Activated naive CD8-positive, alpha-beta T cell treated with anti-CD3 and anti-CD28 coated beads for 36 hours (primary cell): Measurements from ENCODE around the gene UTS2. TPM values are rescaled to one million over a fixed set of nuclear protein-coding genes. Genes with fewer than 3 reads are reported as not detected.
A peak's percentile ranks its signal among the peaks of the same experiment; 100 is the strongest.

ENCODE experiments used
- DNase-seq: peaks from one replicate; pipeline ENCODE4 v3.0.0; 2021
- H3K27ac Mint-ChIP-seq: one replicate; pipeline ENCODE4 v1.8.0; 2022; ENCODE audit warnings: mild to moderate bottlenecking, moderate library complexity, mixed read lengths
- H3K27me3 Mint-ChIP-seq: one replicate; pipeline ENCODE4 v1.8.0; 2022; ENCODE audit warnings: mild to moderate bottlenecking, mixed read lengths
- H3K36me3 Mint-ChIP-seq: one replicate; pipeline ENCODE4 v1.8.0; 2021; ENCODE audit warnings: mild to moderate bottlenecking, mixed read lengths
- H3K4me1 Mint-ChIP-seq: one replicate; pipeline ENCODE4 v1.8.0; 2021; ENCODE audit warnings: mixed read lengths
- H3K4me3 Mint-ChIP-seq: one replicate; pipeline ENCODE4 v1.8.0; 2022; ENCODE audit warnings: mild to moderate bottlenecking, moderate library complexity, mixed read lengths
- H3K9me3 Mint-ChIP-seq: one replicate; pipeline ENCODE4 v1.8.0; 2022; ENCODE audit warnings: mixed read lengths
- total RNA-seq, 2 experiments: library from RNA; stranded (reverse); gene quantifications; one replicate each; pipeline ENCODE4 v1.2.3, GENCODE V29; 2021

UTS2 gene
- total RNA-seq, 2 experiments from 2014 or later = 0.19 to 0.74 TPM

- Mint-ChIP-seq H3K36me3 (no peaks in the 10 kb centered on the region), H3K27me3 (peaks cover 9% of the 10 kb centered on the region), H3K9me3 (no peaks in the 10 kb centered on the region), H3K4me1 (no peaks in the 10 kb centered on the region), H3K27ac (no peak overlapping the region), H3K4me3 (no peak overlapping the region)
- DNase-seq = no peak
Observed at GRCh38 chr1:7850786-7851185, 2.1 kb downstream of the UTS2 start.

DNA sequence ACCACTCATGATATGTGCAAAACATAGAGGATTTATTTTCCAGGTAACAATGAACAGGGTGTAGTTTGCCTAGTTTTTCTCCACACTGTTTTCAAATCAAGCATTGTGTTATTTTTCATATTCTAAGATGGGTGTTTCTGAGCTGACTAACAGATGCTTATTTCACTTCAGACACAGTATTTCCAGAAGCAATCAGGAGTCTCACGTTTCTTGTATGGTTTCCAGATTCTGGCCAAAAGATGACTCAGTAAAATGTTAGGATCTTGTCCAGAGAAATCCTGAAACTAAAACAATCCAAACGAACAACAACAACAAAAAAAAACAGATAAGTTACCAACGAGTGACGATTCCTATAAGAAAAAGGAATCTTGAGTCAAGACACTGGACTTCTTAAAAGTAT lies 5.3 kb downstream of the UTS2 start:
- Mint-ChIP-seq H3K27ac (no peak overlapping the region), H3K4me1 (no peaks in the 10 kb centered on the region), H3K27me3 (no peaks in the 10 kb centered on the region), H3K4me3 (no peak overlapping the region), H3K9me3 (no peaks in the 10 kb centered on the region), H3K36me3 (peaks cover 3% of the 10 kb centered on the region)
- DNase-seq = no peak

- Mint-ChIP-seq H3K36me3 (peaks cover 3% of the 10 kb centered on the region), H3K27ac (no peak overlapping the region), H3K4me1 (no peaks in the 10 kb centered on the region), H3K4me3 (no peak overlapping the region), H3K27me3 (no peaks in the 10 kb centered on the region), H3K9me3 (no peaks in the 10 kb centered on the region)
- no peak for DNase-seq
Observed at GRCh38 chr1:7846656-7847055, 6.2 kb downstream of the UTS2 start.

DNA sequence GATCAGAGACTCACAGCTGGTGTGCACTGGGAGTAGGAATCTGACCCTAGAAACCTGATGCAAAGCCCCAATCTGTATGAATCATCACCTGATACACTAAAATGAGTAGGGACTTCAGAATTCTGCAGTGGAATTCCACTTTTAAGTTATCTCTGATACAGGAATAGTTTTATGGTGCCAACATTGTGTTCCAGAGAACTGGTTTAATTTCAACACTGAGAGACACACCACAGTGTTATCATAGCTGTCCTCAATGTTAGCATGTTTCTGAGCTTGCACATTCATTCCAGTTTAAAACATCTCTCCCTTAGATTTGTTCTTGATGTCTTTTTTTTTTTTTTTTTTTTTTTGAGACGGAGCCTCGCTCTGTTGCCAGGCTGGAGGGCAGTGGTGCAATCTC lies 7.1 kb downstream of the UTS2 start:
- Mint-ChIP-seq H3K4me1 (no peaks in the 10 kb centered on the region), H3K27me3 (no peaks in the 10 kb centered on the region), H3K4me3 (no peak overlapping the region), H3K27ac (no peak overlapping the region), H3K9me3 (no peaks in the 10 kb centered on the region), H3K36me3 (peaks cover 5% of the 10 kb centered on the region)
- no peak for DNase-seq

GRCh38 chr1:7842517-7842916 lies 10.3 kb downstream of the UTS2 start:
- Mint-ChIP-seq H3K27me3 (no peaks in the 10 kb centered on the region), H3K36me3 (peaks cover 33% of the 10 kb centered on the region), H3K4me3 (no peak overlapping the region), H3K4me1 (no peaks in the 10 kb centered on the region), H3K9me3 (peaks cover 18% of the 10 kb centered on the region), H3K27ac (no peak overlapping the region)
- DNase-seq = no peak

GRCh38 chr1:7839526-7839925 lies 13.3 kb downstream of the UTS2 start:
- Mint-ChIP-seq H3K4me3 (no peak overlapping the region), H3K27me3 (no peaks in the 10 kb centered on the region), H3K27ac (no peak overlapping the region), H3K9me3 (peaks cover 19% of the 10 kb centered on the region), H3K4me1 (no peaks in the 10 kb centered on the region), H3K36me3 (peaks cover 45% of the 10 kb centered on the region)
- DNase-seq = no peak

GRCh38 chr1:7838714-7839113 lies 14.2 kb downstream of the UTS2 start:
- H3K9me3 Mint-ChIP-seq = peaks cover 19% of the 10 kb centered on the region
- no peak overlapping the region for H3K4me3 Mint-ChIP-seq
- H3K4me1 Mint-ChIP-seq = no peaks in the 10 kb centered on the region
- DNase-seq = no peak
- no peaks in the 10 kb centered on the region for H3K27me3 Mint-ChIP-seq
- H3K36me3 Mint-ChIP-seq = peaks cover 49% of the 10 kb centered on the region
- H3K27ac Mint-ChIP-seq = no peak overlapping the region

DNA sequence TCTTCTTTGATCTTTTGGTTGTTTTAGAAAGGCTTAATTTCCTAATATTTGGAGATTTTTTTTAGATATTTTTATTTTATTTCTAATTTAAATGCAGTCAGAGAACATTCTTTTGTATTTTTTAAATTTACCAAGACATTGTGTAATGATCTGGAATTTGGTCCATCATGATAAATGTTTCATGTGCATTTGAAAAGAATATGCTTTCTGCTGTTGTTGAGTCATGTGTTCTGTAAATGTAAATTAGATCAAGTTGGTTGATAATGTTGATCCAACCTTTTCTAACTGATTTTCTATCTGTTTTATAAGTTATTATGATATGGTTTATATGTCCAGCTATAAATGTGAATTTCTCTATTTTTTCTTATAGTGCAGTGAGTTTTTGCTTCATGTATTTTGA lies 19.8 kb downstream of the UTS2 start:
- Mint-ChIP-seq H3K27me3 (no peaks in the 10 kb centered on the region), H3K4me3 (no peak overlapping the region), H3K27ac (no peak overlapping the region), H3K4me1 (peaks cover 9% of the 10 kb centered on the region), H3K36me3 (peaks cover 22% of the 10 kb centered on the region), H3K9me3 (peaks cover 1% of the 10 kb centered on the region)
- DNase-seq = no peak

DNA sequence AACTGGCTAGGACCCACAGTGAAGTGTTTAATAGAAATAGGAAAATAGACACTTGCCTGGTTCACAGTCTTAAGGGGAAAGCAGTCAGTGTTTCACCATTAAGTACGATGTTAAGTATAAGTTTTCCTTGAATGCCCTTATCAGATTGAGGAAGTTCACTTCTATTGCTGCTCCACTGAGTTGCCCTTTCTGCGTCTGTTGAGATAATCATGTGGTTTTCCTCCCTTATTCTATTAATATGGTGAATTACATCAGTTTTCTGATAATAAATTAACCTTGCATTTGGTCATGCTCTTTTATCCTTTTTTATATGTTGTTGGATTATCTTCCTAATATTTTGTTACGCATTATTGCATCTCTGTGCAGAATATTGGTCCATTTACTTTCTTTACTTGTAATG lies 21.4 kb downstream of the UTS2 start:
- no peaks in the 10 kb centered on the region for H3K27me3 Mint-ChIP-seq
- no peak overlapping the region for H3K27ac Mint-ChIP-seq
- peaks cover 9% of the 10 kb centered on the region for H3K4me1 Mint-ChIP-seq
- DNase-seq = no peak
- H3K9me3 Mint-ChIP-seq = no peaks in the 10 kb centered on the region
- peaks cover 19% of the 10 kb centered on the region for H3K36me3 Mint-ChIP-seq
- no peak overlapping the region for H3K4me3 Mint-ChIP-seq

GRCh38 chr1:7827126-7827955 lies 25.5 kb downstream of the UTS2 start:
- H3K36me3 Mint-ChIP-seq = peaks cover 14% of the 10 kb centered on the region
- H3K27me3 Mint-ChIP-seq = no peaks in the 10 kb centered on the region
- H3K4me3 Mint-ChIP-seq = peak overlapping the region; percentile 85
- H3K27ac Mint-ChIP-seq = peak overlapping the region; percentile 84
- H3K4me1 Mint-ChIP-seq = peaks cover 13% of the 10 kb centered on the region
- DNase-seq = peak; percentile 24
- H3K9me3 Mint-ChIP-seq = no peaks in the 10 kb centered on the region

GRCh38 chr1:7826363-7826762 lies 26.5 kb downstream of the UTS2 start:
- H3K36me3 Mint-ChIP-seq = peaks cover 14% of the 10 kb centered on the region
- H3K27me3 Mint-ChIP-seq = no peaks in the 10 kb centered on the region
- peaks cover 13% of the 10 kb centered on the region for H3K4me1 Mint-ChIP-seq
- peak overlapping the region; percentile 85 for H3K4me3 Mint-ChIP-seq
- no peak for DNase-seq
- H3K27ac Mint-ChIP-seq = no peak overlapping the region
- no peaks in the 10 kb centered on the region for H3K9me3 Mint-ChIP-seq

DNA sequence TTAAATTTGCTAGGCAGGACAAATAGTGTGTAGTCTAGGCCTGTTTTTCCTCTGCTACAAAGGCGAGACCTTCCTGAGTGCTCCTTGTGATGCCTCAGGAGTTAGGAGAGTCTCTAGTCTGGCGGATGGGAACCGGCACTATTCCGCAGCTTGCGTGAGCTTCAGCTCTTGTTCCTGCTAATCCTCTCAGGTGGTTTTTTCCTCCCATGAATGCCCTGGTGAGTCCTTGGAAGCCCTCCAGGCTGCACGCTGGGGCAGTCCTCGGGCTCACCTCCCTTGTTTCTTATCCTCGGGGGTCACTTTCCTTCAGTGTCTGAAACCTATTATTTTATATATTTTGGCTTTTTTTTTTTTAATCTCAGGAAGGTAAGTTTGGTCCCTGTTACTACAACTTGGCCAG lies 28.2 kb downstream of the UTS2 start:
- DNase-seq = no peak
- H3K9me3 Mint-ChIP-seq = no peaks in the 10 kb centered on the region
- H3K36me3 Mint-ChIP-seq = peaks cover 18% of the 10 kb centered on the region
- H3K27me3 Mint-ChIP-seq = no peaks in the 10 kb centered on the region
- peaks cover 9% of the 10 kb centered on the region for H3K4me1 Mint-ChIP-seq
- H3K27ac Mint-ChIP-seq = no peak overlapping the region
- no peak overlapping the region for H3K4me3 Mint-ChIP-seq

- no peaks in the 10 kb centered on the region for H3K27me3 Mint-ChIP-seq
- H3K4me3 Mint-ChIP-seq = no peak overlapping the region
- no peak overlapping the region for H3K27ac Mint-ChIP-seq
- peaks cover 5% of the 10 kb centered on the region for H3K4me1 Mint-ChIP-seq
- DNase-seq = no peak
- no peaks in the 10 kb centered on the region for H3K9me3 Mint-ChIP-seq
- peaks cover 9% of the 10 kb centered on the region for H3K36me3 Mint-ChIP-seq
Observed at GRCh38 chr1:7821282-7821681, 31.6 kb downstream of the UTS2 start.

DNA sequence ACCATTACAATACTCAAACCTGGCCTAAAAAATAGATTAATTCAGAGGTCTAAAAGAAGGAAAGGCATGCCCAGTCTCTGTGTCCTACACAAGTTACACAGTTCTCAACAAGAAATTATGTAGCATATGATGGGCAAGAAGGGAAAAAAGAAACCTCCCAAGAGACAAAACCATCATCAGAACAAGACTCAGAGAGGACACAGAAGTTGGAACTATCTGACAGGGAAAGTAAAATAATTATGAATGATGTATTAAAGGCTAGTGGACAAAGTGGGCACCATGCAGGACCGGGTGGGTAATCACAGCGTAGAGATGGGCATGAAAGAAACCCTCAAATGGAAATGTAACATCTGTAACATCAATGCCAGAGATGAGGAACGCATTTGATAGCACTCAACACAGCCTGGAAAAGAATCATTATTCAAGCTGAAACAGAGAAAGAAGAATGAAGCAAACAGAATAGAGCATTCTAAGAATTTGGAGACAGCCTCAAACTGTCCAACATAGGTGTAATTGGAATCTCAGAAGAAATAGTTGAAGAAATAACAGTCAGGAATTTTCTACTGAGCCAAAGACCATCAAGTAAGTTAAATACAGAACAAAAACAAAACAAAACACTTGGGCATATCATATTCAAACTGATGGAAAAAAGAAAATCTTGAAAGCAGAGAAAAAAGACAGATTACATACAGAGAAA lies 39.0 kb downstream of the UTS2 start:
- H3K36me3 Mint-ChIP-seq = peaks cover 37% of the 10 kb centered on the region
- no peaks in the 10 kb centered on the region for H3K4me1 Mint-ChIP-seq
- no peaks in the 10 kb centered on the region for H3K27me3 Mint-ChIP-seq
- DNase-seq = no peak
- no peak overlapping the region for H3K27ac Mint-ChIP-seq
- no peak overlapping the region for H3K4me3 Mint-ChIP-seq
- H3K9me3 Mint-ChIP-seq = peaks cover 16% of the 10 kb centered on the region

DNA sequence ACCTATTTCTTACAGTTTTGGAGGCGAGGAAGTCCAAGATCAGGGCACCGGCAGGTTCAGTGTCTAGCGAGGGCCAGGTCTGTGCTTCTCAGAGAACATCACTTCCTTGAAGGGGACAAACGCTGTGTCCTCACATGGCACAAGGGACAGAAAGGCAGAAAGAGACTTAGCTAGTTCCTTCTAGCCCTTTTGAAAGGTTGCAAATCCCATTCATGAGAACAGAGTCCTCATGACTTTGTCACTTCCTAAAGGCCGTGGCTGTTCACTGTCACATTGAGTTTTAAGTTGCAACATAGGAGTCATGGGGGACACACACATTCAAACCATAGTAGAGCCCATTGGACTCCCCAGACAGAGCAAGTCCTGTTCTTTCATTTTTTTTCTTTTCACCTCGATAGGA lies 41.4 kb downstream of the UTS2 start:
- Mint-ChIP-seq H3K27me3 (no peaks in the 10 kb centered on the region), H3K4me3 (no peak overlapping the region), H3K4me1 (no peaks in the 10 kb centered on the region), H3K9me3 (peaks cover 16% of the 10 kb centered on the region), H3K27ac (no peak overlapping the region), H3K36me3 (peaks cover 37% of the 10 kb centered on the region)
- DNase-seq = no peak

DNA sequence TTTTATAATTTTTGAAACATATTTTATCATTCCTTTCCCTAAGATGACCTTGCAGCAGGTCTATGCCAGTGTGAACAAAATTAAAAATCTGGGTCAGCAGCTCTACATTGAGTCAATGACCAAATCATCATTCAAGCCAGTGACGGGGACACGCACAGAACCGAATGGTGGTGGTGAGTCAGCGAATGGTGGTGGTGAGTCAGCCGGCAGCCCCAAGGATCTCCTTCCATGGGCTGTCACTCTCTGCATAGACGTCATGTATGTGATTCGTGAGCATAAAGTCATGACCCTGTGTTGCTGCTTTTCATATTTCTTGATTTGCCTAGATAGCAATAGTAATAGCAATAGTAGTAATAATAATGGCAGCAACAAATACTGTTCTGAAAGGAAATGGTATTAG lies 42.5 kb downstream of the UTS2 start:
- peaks cover 16% of the 10 kb centered on the region for H3K9me3 Mint-ChIP-seq
- no peaks in the 10 kb centered on the region for H3K4me1 Mint-ChIP-seq
- H3K36me3 Mint-ChIP-seq = peaks cover 37% of the 10 kb centered on the region
- H3K4me3 Mint-ChIP-seq = no peak overlapping the region
- no peak for DNase-seq
- H3K27me3 Mint-ChIP-seq = no peaks in the 10 kb centered on the region
- H3K27ac Mint-ChIP-seq = no peak overlapping the region
